Measurements from ENCODE around the gene RAPGEF2. TPM values are rescaled to one million over a fixed set of nuclear protein-coding genes. Genes with fewer than 3 reads are reported as not detected.
A peak's percentile ranks its signal among the peaks of the same experiment; 100 is the strongest.

The RAPGEF2 gene
- total RNA-seq, 2 donors from 2014 or later = 38.2 to 46.7 TPM

DNA sequence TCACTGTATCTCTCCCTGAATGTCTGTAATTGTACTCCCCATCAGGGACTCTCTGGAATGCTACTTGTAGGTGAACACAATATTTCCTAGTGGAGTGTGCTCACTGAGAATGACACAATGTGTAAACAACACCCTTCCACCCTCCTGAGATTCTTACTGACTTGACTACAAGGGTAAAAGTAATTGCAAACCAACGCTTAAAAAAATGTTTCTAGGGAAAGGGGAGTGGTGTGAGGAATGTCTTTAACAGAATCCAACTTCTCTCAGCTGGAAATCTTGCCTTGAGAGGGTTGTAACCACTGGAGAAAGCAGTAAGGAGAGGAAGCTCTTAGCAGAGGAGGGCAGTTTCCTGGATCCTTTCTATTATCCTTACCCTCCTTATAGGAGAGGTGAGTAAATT, 5.1 kb upstream of the RAPGEF2 start:
- Histone ChIP-seq H3K36me3 (replicated peaks in 1 of 2; ENCODE audit: insufficient read depth in 1 of 2, low read depth in 2 of 2) (no peaks in the 10 kb centered on the region), H3K9me3 (no peaks in the 10 kb centered on the region), H3K4me3 (no peak overlapping the region), H3K27me3 (no peaks in the 10 kb centered on the region), H3K4me1 (peaks cover 6% of the 10 kb centered on the region), H3K27ac (no peak overlapping the region)
- DNase-seq (no peak), ATAC-seq (no peak)
- TF ChIP-seq, protein P1, sequence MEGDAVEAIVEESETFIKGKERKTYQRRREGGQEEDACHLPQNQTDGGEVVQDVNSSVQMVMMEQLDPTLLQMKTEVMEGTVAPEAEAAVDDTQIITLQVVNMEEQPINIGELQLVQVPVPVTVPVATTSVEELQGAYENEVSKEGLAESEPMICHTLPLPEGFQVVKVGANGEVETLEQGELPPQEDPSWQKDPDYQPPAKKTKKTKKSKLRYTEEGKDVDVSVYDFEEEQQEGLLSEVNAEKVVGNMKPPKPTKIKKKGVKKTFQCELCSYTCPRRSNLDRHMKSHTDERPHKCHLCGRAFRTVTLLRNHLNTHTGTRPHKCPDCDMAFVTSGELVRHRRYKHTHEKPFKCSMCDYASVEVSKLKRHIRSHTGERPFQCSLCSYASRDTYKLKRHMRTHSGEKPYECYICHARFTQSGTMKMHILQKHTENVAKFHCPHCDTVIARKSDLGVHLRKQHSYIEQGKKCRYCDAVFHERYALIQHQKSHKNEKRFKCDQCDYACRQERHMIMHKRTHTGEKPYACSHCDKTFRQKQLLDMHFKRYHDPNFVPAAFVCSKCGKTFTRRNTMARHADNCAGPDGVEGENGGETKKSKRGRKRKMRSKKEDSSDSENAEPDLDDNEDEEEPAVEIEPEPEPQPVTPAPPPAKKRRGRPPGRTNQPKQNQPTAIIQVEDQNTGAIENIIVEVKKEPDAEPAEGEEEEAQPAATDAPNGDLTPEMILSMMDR (IDR thresholded peaks at IDR 0.05) = no peak
- TF ChIP-seq POLR2A (IDR thresholded peaks at IDR 0.05) = no peak
- 30 to 33% methylated on average over 1 of the region's 1 CpG for WGBS, 2 donors
- intact Hi-C loops (cut with DNase I) = no loop called here

DNA sequence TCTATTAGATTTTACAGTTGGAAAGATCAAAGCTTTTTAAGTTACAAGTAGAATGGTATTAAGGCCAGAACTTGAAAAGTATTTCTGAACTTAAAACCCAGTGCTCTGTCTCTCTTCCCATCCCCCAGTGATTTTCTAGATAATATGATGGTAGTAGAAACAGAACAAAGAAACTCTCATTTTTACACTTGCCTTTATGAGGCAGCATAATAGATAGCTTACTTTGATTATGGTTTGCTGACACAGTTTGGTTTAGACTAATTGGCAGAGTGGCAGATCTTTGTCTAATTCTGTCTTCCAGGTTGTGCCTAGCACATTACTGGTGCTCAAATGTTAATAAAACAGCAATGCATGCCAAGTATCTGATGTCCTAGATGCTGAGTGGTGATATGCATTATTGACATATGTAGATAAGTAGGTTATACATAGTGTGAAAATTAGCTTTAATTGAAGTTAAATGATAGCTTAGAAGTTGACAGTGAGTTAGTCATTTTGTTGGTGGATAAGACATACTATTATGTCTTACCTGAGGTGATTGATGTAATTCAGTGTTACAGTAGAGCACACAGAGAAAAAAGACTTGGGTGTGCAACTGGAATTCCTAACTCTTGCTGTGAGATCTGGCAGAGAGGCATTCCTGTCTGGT, 4.3 kb upstream of the RAPGEF2 start:
- no peak for TF ChIP-seq POLR2A (IDR thresholded peaks at IDR 0.05)
- TF ChIP-seq, protein P1 (IDR thresholded peaks at IDR 0.05) = no peak
- Histone ChIP-seq H3K27ac (no peak overlapping the region), H3K9me3 (no peaks in the 10 kb centered on the region), H3K4me1 (peaks cover 6% of the 10 kb centered on the region), H3K36me3 (replicated peaks in 1 of 2; ENCODE audit: insufficient read depth in 1 of 2, low read depth in 2 of 2) (no peaks in the 10 kb centered on the region), H3K27me3 (no peaks in the 10 kb centered on the region), H3K4me3 (no peak overlapping the region)
- no peak for ATAC-seq
- intact Hi-C loops (cut with DNase I) = no loop called here
- no peak for DNase-seq

GRCh38 chr4:159101988-159102621, 774 bp upstream of the RAPGEF2 start:
- H3K4me1 ChIP-seq = peaks cover 28% of the 10 kb centered on the region
- H3K27me3 ChIP-seq = no peaks in the 10 kb centered on the region
- WGBS, 2 donors = 28 to 33% methylated on average over 12 to 14 of the region's 14 CpGs
- peak overlapping the region; percentile 34 to 56 for H3K4me3 ChIP-seq
- TF ChIP-seq POLR2A (IDR thresholded peaks at IDR 0.05) = no peak
- TF ChIP-seq, protein P1 (IDR thresholded peaks at IDR 0.05) = no peak
- no peak for ATAC-seq
- H3K27ac ChIP-seq = peak overlapping the region; percentile 62 to 97 (median 96)
- no peaks in the 10 kb centered on the region for H3K9me3 ChIP-seq
- intact Hi-C loops (cut with DNase I) = no loop called here
- no peak for DNase-seq
- H3K36me3 ChIP-seq (replicated peaks in 1 of 2; ENCODE audit: insufficient read depth in 1 of 2, low read depth in 2 of 2) = no peaks in the 10 kb centered on the region

GRCh38 chr4:159103384-159103990, 608 bp downstream of the RAPGEF2 start:
- no peaks in the 10 kb centered on the region for H3K9me3 ChIP-seq
- WGBS, 2 donors = 0% methylated on average over 68 of the region's 72 CpGs; no CpG with 5 or more reads in 1 of the 2 donors
- no peaks in the 10 kb centered on the region for H3K27me3 ChIP-seq
- ATAC-seq = peak; percentile 10
- no peaks in the 10 kb centered on the region for H3K36me3 ChIP-seq (replicated peaks in 1 of 2; ENCODE audit: insufficient read depth in 1 of 2, low read depth in 2 of 2)
- H3K4me3 ChIP-seq = peak overlapping the region; percentile 88 to 93
- peak overlapping the region; percentile 92 to 97 (median 96) for H3K27ac ChIP-seq
- DNase-seq = peak; percentile 33 to 43 (median 40)
- peaks cover 38% of the 10 kb centered on the region for H3K4me1 ChIP-seq
- no peak for TF ChIP-seq POLR2A (IDR thresholded peaks at IDR 0.05)
- TF ChIP-seq, protein P1 (IDR thresholded peaks at IDR 0.05) = no peak
- intact Hi-C loops (cut with DNase I) = no loop called here
